Measurements from ENCODE around the gene RNPEPL1.

RNPEPL1 gene

DNA sequence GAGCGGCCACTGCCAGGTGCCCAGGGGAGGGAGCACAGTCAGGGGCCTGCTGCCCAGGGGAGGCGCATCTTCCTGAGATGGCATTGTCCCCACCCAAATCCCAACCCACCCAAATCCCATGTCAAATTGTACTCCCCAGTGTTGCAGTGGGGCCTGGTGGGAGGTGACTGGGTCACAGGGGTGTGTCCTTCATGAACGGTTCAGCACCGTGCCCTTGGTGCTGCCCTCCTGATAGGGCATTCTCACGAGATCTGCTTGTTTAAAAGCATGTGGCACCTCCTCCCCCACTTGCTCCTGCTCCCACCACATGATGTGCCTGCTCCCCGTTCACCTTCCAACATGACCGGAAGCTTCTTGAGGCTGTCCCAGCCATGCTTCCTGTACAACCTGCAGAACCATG is 38.1 kb upstream of the RNPEPL1 start (continued):
- TF ChIP-seq, protein P1, sequence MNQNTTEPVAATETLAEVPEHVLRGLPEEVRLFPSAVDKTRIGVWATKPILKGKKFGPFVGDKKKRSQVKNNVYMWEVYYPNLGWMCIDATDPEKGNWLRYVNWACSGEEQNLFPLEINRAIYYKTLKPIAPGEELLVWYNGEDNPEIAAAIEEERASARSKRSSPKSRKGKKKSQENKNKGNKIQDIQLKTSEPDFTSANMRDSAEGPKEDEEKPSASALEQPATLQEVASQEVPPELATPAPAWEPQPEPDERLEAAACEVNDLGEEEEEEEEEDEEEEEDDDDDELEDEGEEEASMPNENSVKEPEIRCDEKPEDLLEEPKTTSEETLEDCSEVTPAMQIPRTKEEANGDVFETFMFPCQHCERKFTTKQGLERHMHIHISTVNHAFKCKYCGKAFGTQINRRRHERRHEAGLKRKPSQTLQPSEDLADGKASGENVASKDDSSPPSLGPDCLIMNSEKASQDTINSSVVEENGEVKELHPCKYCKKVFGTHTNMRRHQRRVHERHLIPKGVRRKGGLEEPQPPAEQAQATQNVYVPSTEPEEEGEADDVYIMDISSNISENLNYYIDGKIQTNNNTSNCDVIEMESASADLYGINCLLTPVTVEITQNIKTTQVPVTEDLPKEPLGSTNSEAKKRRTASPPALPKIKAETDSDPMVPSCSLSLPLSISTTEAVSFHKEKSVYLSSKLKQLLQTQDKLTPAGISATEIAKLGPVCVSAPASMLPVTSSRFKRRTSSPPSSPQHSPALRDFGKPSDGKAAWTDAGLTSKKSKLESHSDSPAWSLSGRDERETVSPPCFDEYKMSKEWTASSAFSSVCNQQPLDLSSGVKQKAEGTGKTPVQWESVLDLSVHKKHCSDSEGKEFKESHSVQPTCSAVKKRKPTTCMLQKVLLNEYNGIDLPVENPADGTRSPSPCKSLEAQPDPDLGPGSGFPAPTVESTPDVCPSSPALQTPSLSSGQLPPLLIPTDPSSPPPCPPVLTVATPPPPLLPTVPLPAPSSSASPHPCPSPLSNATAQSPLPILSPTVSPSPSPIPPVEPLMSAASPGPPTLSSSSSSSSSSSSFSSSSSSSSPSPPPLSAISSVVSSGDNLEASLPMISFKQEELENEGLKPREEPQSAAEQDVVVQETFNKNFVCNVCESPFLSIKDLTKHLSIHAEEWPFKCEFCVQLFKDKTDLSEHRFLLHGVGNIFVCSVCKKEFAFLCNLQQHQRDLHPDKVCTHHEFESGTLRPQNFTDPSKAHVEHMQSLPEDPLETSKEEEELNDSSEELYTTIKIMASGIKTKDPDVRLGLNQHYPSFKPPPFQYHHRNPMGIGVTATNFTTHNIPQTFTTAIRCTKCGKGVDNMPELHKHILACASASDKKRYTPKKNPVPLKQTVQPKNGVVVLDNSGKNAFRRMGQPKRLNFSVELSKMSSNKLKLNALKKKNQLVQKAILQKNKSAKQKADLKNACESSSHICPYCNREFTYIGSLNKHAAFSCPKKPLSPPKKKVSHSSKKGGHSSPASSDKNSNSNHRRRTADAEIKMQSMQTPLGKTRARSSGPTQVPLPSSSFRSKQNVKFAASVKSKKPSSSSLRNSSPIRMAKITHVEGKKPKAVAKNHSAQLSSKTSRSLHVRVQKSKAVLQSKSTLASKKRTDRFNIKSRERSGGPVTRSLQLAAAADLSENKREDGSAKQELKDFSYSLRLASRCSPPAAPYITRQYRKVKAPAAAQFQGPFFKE (tag by site-specific recombination; IDR thresholded peaks at IDR 0.05; ENCODE audit: borderline replicate concordance): no peak
- no peak for TF ChIP-seq ZNF433 (tag by site-specific recombination; IDR thresholded peaks at IDR 0.05; ENCODE audit: low read depth)
- TF ChIP-seq SP7 (tag by site-specific recombination; IDR thresholded peaks at IDR 0.05): no peak

GRCh38 chr2:240531038-240531437 is 37.2 kb upstream of the RNPEPL1 start:
- Histone ChIP-seq H3K36me3 (ENCODE audit: control insufficient read depth in 2 of 2, insufficient read depth in 1 of 2, low read length in 2 of 2) (peaks cover 0 to 18% of the 10 kb centered on the region in 2 experiments; a peak in 2 of 3 replicates), H3K4me1 (ENCODE audit: control insufficient read depth, insufficient read depth, low read length) (no peaks in the 10 kb centered on the region), H3K27ac (ENCODE audit: extremely low read depth, low read depth, low read length) (no peak overlapping the region), H3K4me3 (ENCODE audit: low read depth, low read length) (no peak overlapping the region), H3K9me3 (ENCODE audit: control insufficient read depth, insufficient read depth, low read depth, low read length) (no peaks in the 10 kb centered on the region)
- ChIA-PET POLR2A (no interaction called here), CTCF (interaction anchor here (1.3 kb wide), 1 partner anchor 17 kb away, joined by 7 read pairs; no protein-coding TSS in a partner anchor)
- TF ChIP-seq ZSCAN4 (tag by site-specific recombination; IDR thresholded peaks at IDR 0.05) (no peak), ZFP37 (tag by site-specific recombination; IDR thresholded peaks at IDR 0.05) (no peak), MEIS1 (CRISPR knock-in tag; IDR thresholded peaks at IDR 0.05; ENCODE audit: borderline replicate concordance) (no peak), ZEB2 (tag by site-specific recombination; IDR thresholded peaks at IDR 0.05) (no peak), ZNF624 (tag by site-specific recombination; IDR thresholded peaks at IDR 0.05) (no peak), ZNF707 (tag by site-specific recombination; IDR thresholded peaks at IDR 0.05) (no peak), ZNF391 (tag by site-specific recombination; IDR thresholded peaks at IDR 0.05; ENCODE audit: borderline replicate concordance, low read depth) (no peak), ZNF473 (tag by site-specific recombination; IDR thresholded peaks at IDR 0.05) (no peak), ZNF843 (tag by site-specific recombination; IDR thresholded peaks at IDR 0.05) (no peak), ZNF155 (tag by site-specific recombination; IDR thresholded peaks at IDR 0.05) (no peak), ZNF76 (tag by site-specific recombination; IDR thresholded peaks at IDR 0.05; ENCODE audit: borderline replicate concordance, low read depth) (no peak), ZNF571 (tag by site-specific recombination; IDR thresholded peaks at IDR 0.05) (no peak), ZNF501 (tag by site-specific recombination; IDR thresholded peaks at IDR 0.05) (no peak), KLF7 (tag by site-specific recombination; IDR thresholded peaks at IDR 0.05; ENCODE audit: borderline replicate concordance) (no peak), ZNF26 (tag by site-specific recombination; IDR thresholded peaks at IDR 0.05) (no peak)
- TF ChIP-seq, protein P2, sequence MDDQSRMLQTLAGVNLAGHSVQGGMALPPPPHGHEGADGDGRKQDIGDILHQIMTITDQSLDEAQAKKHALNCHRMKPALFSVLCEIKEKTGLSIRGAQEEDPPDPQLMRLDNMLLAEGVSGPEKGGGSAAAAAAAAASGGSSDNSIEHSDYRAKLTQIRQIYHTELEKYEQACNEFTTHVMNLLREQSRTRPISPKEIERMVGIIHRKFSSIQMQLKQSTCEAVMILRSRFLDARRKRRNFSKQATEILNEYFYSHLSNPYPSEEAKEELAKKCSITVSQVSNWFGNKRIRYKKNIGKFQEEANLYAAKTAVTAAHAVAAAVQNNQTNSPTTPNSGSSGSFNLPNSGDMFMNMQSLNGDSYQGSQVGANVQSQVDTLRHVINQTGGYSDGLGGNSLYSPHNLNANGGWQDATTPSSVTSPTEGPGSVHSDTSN (CRISPR knock-in tag; IDR thresholded peaks at IDR 0.05): no peak
- TF ChIP-seq, protein P3, sequence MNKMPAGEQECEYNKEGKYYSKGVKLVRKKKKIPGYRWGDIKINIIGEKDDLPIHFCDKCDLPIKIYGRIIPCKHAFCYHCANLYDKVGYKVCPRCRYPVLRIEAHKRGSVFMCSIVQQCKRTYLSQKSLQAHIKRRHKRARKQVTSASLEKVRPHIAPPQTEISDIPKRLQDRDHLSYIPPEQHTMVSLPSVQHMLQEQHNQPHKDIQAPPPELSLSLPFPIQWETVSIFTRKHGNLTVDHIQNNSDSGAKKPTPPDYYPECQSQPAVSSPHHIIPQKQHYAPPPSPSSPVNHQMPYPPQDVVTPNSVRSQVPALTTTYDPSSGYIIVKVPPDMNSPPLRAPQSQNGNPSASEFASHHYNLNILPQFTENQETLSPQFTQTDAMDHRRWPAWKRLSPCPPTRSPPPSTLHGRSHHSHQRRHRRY (tag by site-specific recombination; IDR thresholded peaks at IDR 0.05): no peak
